Measurements from ENCODE around the gene F2RL1.
"Not testable (repeated sequence)": the region's sequence is repeated elsewhere in the genome, so short reads cannot be mapped to it uniquely, and the experiment has no call there.

- TF ChIP-seq POLR2AphosphoS5, CTCF (IDR thresholded peaks at IDR 0.05): not testable (repeated sequence)
These were observed 6.6 kb upstream of the F2RL1 start for GRCh38 chr5:76812209-76812608.

Measured in prostate gland (tissue), 2 donors.